Spleen (tissue), 11 donors: ENCODE measurements around the gene PTPN22. TPM values are rescaled to one million over a fixed set of nuclear protein-coding genes. Genes with fewer than 3 reads are reported as not detected.

Experiments used
- DNase-seq: peaks from one replicate; pipeline ENCODE4 v3.0.0-alpha.2; 2020
- H3K27ac ChIP-seq, 8 donors: fragments of 200-600 bp; sonication (generic) in 7 of 8; 1 replicate in 4 of 8; 2 replicates in 4 of 8; pipeline versions ENCODE4 v1.5.0 to v1.8.0; 2016 to 2021; ENCODE audit warnings: inconsistent platforms in 4 of 8, mild to moderate bottlenecking in 4 of 8, moderate library complexity in 1 of 8
- H3K27me3 ChIP-seq, 7 donors: fragments of 200-600 bp; sonication (generic) in 6 of 7; replicated peaks in 1 of 7; 1 replicate in 4 of 7; 2 replicates in 3 of 7; pipeline versions ENCODE4 v1.5.0 to v1.8.0; 2016 to 2021; ENCODE audit warnings: inconsistent platforms in 3 of 7, mild to moderate bottlenecking in 1 of 7
- H3K36me3 ChIP-seq, 6 donors: fragments of 200-600 bp; sonication (generic) in 5 of 6; 1 replicate in 4 of 6; 2 replicates in 2 of 6; pipeline versions ENCODE4 v1.5.0 to v1.8.0; 2016 to 2021; ENCODE audit warnings: inconsistent platforms in 2 of 6
- H3K4me1 ChIP-seq, 6 donors: fragments of 200-600 bp; sonication (generic) in 5 of 6; 1 replicate in 3 of 6; 2 replicates in 3 of 6; pipeline versions ENCODE4 v1.5.0 to v1.8.0; 2016 to 2021; ENCODE audit warnings: inconsistent platforms in 3 of 6
- H3K4me3 ChIP-seq, 8 donors: fragments of 200-600 bp; sonication (generic) in 7 of 8; 1 replicate in 4 of 8; 2 replicates in 4 of 8; pipeline versions ENCODE4 v1.5.0 to v1.8.0; 2016 to 2021; ENCODE audit warnings: inconsistent platforms in 4 of 8, mild to moderate bottlenecking in 4 of 8, moderate library complexity in 2 of 8
- H3K9me3 ChIP-seq, 8 donors: fragments of 200-600 bp; sonication (generic) in 7 of 8; 1 replicate in 4 of 8; 2 replicates in 4 of 8; pipeline versions ENCODE4 v1.5.0 to v1.8.0; 2016 to 2021; ENCODE audit warnings: inconsistent platforms in 4 of 8
- CTCF ChIP-seq, 11 experiments: fragments of 200-600 bp in 7 of 11; fragments of 450-650 bp in 4 of 11; sonication (generic) in 4 of 11; IDR thresholded peaks in 8 of 11; conservative IDR thresholded peaks in 3 of 11; 1 replicate in 7 of 11; 2 replicates in 4 of 11; pipeline versions ENCODE4 v1.4.0 to v1.8.0; 2016 to 2021; ENCODE audit warnings: antibody characterized with exemption in 11 of 11, inconsistent platforms in 4 of 11, mild to moderate bottlenecking in 1 of 11
- POLR2A ChIP-seq, 3 donors: fragments of 450-650 bp; IDR thresholded peaks; one replicate each; pipeline ENCODE4 v1.5.1; 2017; ENCODE audit warnings: antibody characterized with exemption in 3 of 3, mild to moderate bottlenecking in 1 of 3
- POLR2AphosphoS5 ChIP-seq, 3 donors: sonication (generic); formaldehyde crosslinking; IDR thresholded peaks; one replicate each; pipeline ENCODE4 v1.5.1; 2017; ENCODE audit warnings: antibody characterized with exemption in 3 of 3
- WGBS, 5 donors: extraction: QIAGEN DNeasy Blood & Tissue Kit in 3 of 5; methylation state at CpG; one replicate each; pipeline versions ENCODE4 v1.1.5 to v1.1.7; 2013 to 2018; 5-methylcytosine and 5-hydroxymethylcytosine counted together
- intact Hi-C: fragments of 100-400 bp; cut with DNase I; formaldehyde crosslinking; loops from one replicate; pipeline ENCODE4 v1.15.0; 2023; ENCODE audit warnings: low total_unique reads
- polyA plus RNA-seq, 3 donors: library from polyadenylated mRNA; stranded (reverse); fragments of 200-250 nt; gene quantifications; one replicate each; pipeline ENCODE4 v1.2.1, GENCODE V29; 2013
- total RNA-seq, 7 donors: library from RNA; depleted of rRNA in 3 of 7; stranded (reverse); fragments of >200 nt in 3 of 7; fragmentation: NEBNext Ultra II Directional in 4 of 7; extraction: Animal tissue kit (Norgen Biotek cat#: 25700) in 4 of 7; gene quantifications; one replicate each; pipeline versions ENCODE4 v1.1.0 to v1.2.1, GENCODE V29; 2016 to 2021
- donor health status: healthy with polysubstance abuse.
- donor health status: DM: no; HTN: no; CAD: no; lungs with moderate emphysema.
- donor health status: DM: no; HTN: no; CAD: no.
- donor health status: Bipolar disorder and iron deficiency.
- donor health status: healthy.
- donor health status: DM: no; HTN: no; CAD: no.
- donor health status: DM: yes; HTN: yes; CAD: no.

Gene PTPN22
- total and polyA plus RNA-seq, 10 donors: 10.4 to 42.9 (median 25.4) TPM

GRCh38 chr1:113786069-113786468 is 85.4 kb downstream of the PTPN22 start:
- 78 to 94% (median 85%) methylated on average over 1 of the region's 1 CpG for WGBS, 5 donors
- no peaks in the 10 kb centered on the region for H3K9me3 ChIP-seq
- peaks cover 19 to 80% (median 47%) of the 10 kb centered on the region in 6 donors for H3K4me1 ChIP-seq
- intact Hi-C loops: no loop called here
- peaks cover 0 to 11% (median 0%) of the 10 kb centered on the region in 6 donors for H3K36me3 ChIP-seq
- no peak for DNase-seq
- no peaks in the 10 kb centered on the region for H3K27me3 ChIP-seq
- TF ChIP-seq POLR2AphosphoS5 (IDR thresholded peaks at IDR 0.05) (no peak), POLR2A (IDR thresholded peaks at IDR 0.05) (no peak), CTCF (IDR thresholded peaks at IDR 0.05 in 8 of 11, conservative IDR thresholded peaks at IDR 0.05 in 3 of 11) (no peak)
- H3K27ac ChIP-seq: peak overlapping the region in 4 of 8 donors; percentile 80 to 90 (median 87)
- H3K4me3 ChIP-seq: no peak overlapping the region

- Histone ChIP-seq H3K9me3 (no peaks in the 10 kb centered on the region), H3K4me1 (peaks cover 25 to 89% (median 63%) of the 10 kb centered on the region in 6 donors), H3K27ac (peak overlapping the region; percentile 62 to 90 (median 84)), H3K4me3 (peak overlapping the region in 1 of 8 donors; percentile 42), H3K36me3 (peaks cover 0 to 5% (median 0%) of the 10 kb centered on the region in 6 donors), H3K27me3 (no peaks in the 10 kb centered on the region)
- TF ChIP-seq POLR2A (IDR thresholded peaks at IDR 0.05) (no peak), CTCF (IDR thresholded peaks at IDR 0.05 in 8 of 11, conservative IDR thresholded peaks at IDR 0.05 in 3 of 11) (no peak), POLR2AphosphoS5 (IDR thresholded peaks at IDR 0.05) (no peak)
- intact Hi-C loops: no loop called here
- WGBS, 5 donors: 69 to 88% (median 77%) methylated on average over 4 to 5 of the region's 5 CpGs
- no peak for DNase-seq
Measured at GRCh38 chr1:113784104-113784779, 87.3 kb downstream of the PTPN22 start.

- H3K27me3 ChIP-seq: no peaks in the 10 kb centered on the region
- H3K27ac ChIP-seq: peak overlapping the region; percentile 62 to 90 (median 84)
- whole genome bisulfite sequencing, 5 donors: 7 to 17% (median 14%) methylated on average over 4 of the region's 4 CpGs
- no peaks in the 10 kb centered on the region for H3K36me3 ChIP-seq
- no peak for DNase-seq
- peak overlapping the region in 1 of 8 donors; percentile 42 for H3K4me3 ChIP-seq
- intact Hi-C loops: no loop called here
- H3K9me3 ChIP-seq: no peaks in the 10 kb centered on the region
- H3K4me1 ChIP-seq: peaks cover 25 to 89% (median 59%) of the 10 kb centered on the region in 6 donors
- TF ChIP-seq POLR2AphosphoS5 (IDR thresholded peaks at IDR 0.05): peak in 1 of 3 donors; percentile 85
- no peak for TF ChIP-seq CTCF (IDR thresholded peaks at IDR 0.05 in 8 of 11, conservative IDR thresholded peaks at IDR 0.05 in 3 of 11)
- TF ChIP-seq POLR2A (IDR thresholded peaks at IDR 0.05): no peak
Measured at GRCh38 chr1:113783254-113784103, 88.0 kb downstream of the PTPN22 start.

GRCh38 chr1:113782406-113782805 is 89.1 kb downstream of the PTPN22 start:
- peaks cover 25 to 82% (median 59%) of the 10 kb centered on the region in 6 donors for H3K4me1 ChIP-seq
- 28 to 46% (median 34%) methylated on average over 2 of the region's 2 CpGs for WGBS, 5 donors
- H3K36me3 ChIP-seq: peaks cover 0 to 3% (median under 1%) of the 10 kb centered on the region in 6 donors
- peak overlapping the region; percentile 62 to 90 (median 84) for H3K27ac ChIP-seq
- DNase-seq: no peak
- no peak overlapping the region for H3K4me3 ChIP-seq
- no peaks in the 10 kb centered on the region for H3K9me3 ChIP-seq
- H3K27me3 ChIP-seq: no peaks in the 10 kb centered on the region
- intact Hi-C loops: no loop called here
- TF ChIP-seq POLR2AphosphoS5 (IDR thresholded peaks at IDR 0.05): no peak
